GM12878 (cell line): Measurements from ENCODE around the gene PRMT1. TPM values are rescaled to one million over a fixed set of nuclear protein-coding genes. Genes with fewer than 3 reads are reported as not detected.

Source experiments
- ATAC-seq: fragments of 200-7000 bp; cut with Tn5 transposase; 3 replicates; pipeline ENCODE4 v1.9.1; 2020; ENCODE audit warnings: mild to moderate bottlenecking, moderate library complexity
- BruUV-seq: library from RNA; stranded (reverse); fragments of 400-500 nt; replicated peaks from 2 replicates; lab custom pipeline; 2021; lab: Mats Ljungman, UMichigan
- CTCF ChIA-PET: fragments of 300-600 bp; sonication (Branson Sonifier 250); formaldehyde crosslinking; extraction: SDS; loops from one replicate; lab custom pipeline; 2021; ENCODE audit warnings: inconsistent platforms; lab: Yijun Ruan, JAX
- POLR2A ChIA-PET: fragments of 350-600 bp; formaldehyde crosslinking; extraction: SDS; loops from one replicate; lab custom pipeline; 2021; ENCODE audit warnings: inconsistent platforms; lab: Charles Lee
- RAD21 ChIA-PET: fragments of 300-600 bp; sonication (Branson Sonifier 250); formaldehyde crosslinking; loops from one replicate; lab custom pipeline; 2023; ENCODE audit warnings: antibody characterized with exemption; ENCODE audit not compliant: unreplicated experiment; lab: Charles Lee
- SMC1A ChIA-PET: fragments of 300-600 bp; sonication (Branson Sonifier 250); formaldehyde crosslinking; loops from one replicate; lab custom pipeline; 2023; ENCODE audit not compliant: unreplicated experiment, uncharacterized antibody; lab: Charles Lee
- DNase-seq: peaks from one replicate; pipeline ENCODE4 v3.0.0-alpha.2; 2011; ENCODE audit warnings: low read depth, low spot score
- FAIRE-seq: peaks from 3 replicates; lab custom pipeline; 2011; peaks lifted over from hg19 to GRCh38; lab: Jason Lieb, UNC
- H2AFZ ChIP-seq: 2 replicates; pipeline ENCODE4 v1.6.0; 2011; ENCODE audit warnings: low read depth, low read length, control low read depth; ENCODE audit not compliant: control insufficient read depth
- H3K27ac ChIP-seq: 2 replicates; pipeline ENCODE4 v1.5.1; 2011; ENCODE audit warnings: control low read depth; ENCODE audit not compliant: control insufficient read depth, insufficient read depth
- H3K27me3 ChIP-seq, 2 experiments: replicated peaks in 1 of 2; 2 replicates each; pipeline versions ENCODE4 v1.6.0 to v1.6.1; 2011; ENCODE audit warnings: low read length in 1 of 2; ENCODE audit not compliant: control insufficient read depth in 2 of 2, insufficient read depth in 2 of 2
- H3K36me3 ChIP-seq, 2 experiments: 2 replicates each; pipeline ENCODE4 v1.5.1; 2011; ENCODE audit warnings: low read length in 1 of 2; ENCODE audit not compliant: control insufficient read depth in 2 of 2, insufficient read depth in 2 of 2
- H3K4me1 ChIP-seq: 2 replicates; pipeline ENCODE4 v1.6.1; 2011; ENCODE audit warnings: mild to moderate bottlenecking, low read length, moderate library complexity, mixed read lengths; ENCODE audit not compliant: control insufficient read depth, insufficient read depth
- H3K4me2 ChIP-seq: 2 replicates; pipeline ENCODE4 v1.6.0; 2011; ENCODE audit warnings: control low read depth; ENCODE audit not compliant: control insufficient read depth, insufficient read depth
- H3K4me3 ChIP-seq: fragments of 200-600 bp; sonication (generic); 2 replicates; pipeline ENCODE4 v1.5.1; 2016
- H3K79me2 ChIP-seq: 2 replicates; pipeline ENCODE4 v1.6.0; 2011; ENCODE audit warnings: low read length; ENCODE audit not compliant: control insufficient read depth, insufficient read depth
- H3K9ac ChIP-seq: 2 replicates; pipeline ENCODE4 v1.8.0; 2011; ENCODE audit warnings: low read length, control low read depth, mixed read lengths; ENCODE audit not compliant: control insufficient read depth, insufficient read depth
- H3K9me3 ChIP-seq: replicated peaks from 3 replicates; pipeline ENCODE4 v1.5.1; 2011; ENCODE audit warnings: mild to moderate bottlenecking, low read length; ENCODE audit not compliant: control insufficient read depth, insufficient read depth
- H4K20me1 ChIP-seq: 2 replicates; pipeline ENCODE4 v1.6.0; 2011; ENCODE audit not compliant: control insufficient read depth, insufficient read depth
- NBN ChIP-seq: fragments of 450-650 bp; IDR thresholded peaks from 2 replicates; pipeline ENCODE4 v1.6.1; 2016
- POLR2AphosphoS5 ChIP-seq: IDR thresholded peaks from 2 replicates; pipeline ENCODE4 v1.6.1; 2011; ENCODE audit warnings: mild to moderate bottlenecking, low read length, inconsistent platforms
- whole genome bisulfite sequencing: methylation state at CpG from one replicate; pipeline ENCODE4 v1.1.6; 2016; ENCODE audit warnings: low lambda C conversion rate; ENCODE audit not compliant: insufficient replicate concordance, insufficient coverage; ENCODE audit errors: missing lambda C conversion rate; 5-methylcytosine and 5-hydroxymethylcytosine counted together
- in situ Hi-C: fragments of 300-500 bp; cut with MboI; formaldehyde crosslinking; loops from 9 replicates; pipeline ENCODE4 v1.14.3; 2018; ENCODE audit warnings: mixed read lengths
- intact Hi-C: fragments of 100-400 bp; cut with micrococcal nuclease; formaldehyde crosslinking; loops from one replicate; pipeline ENCODE4 v1.14.2; 2022; ENCODE audit not compliant: unreplicated experiment
- polyA plus RNA-seq, 11 experiments: library from polyadenylated mRNA; depleted of rRNA in 4 of 11; unstranded in 6 of 11; stranded (reverse) in 5 of 11; fragments of >200 nt; fragmentation: Nextera tagmentation in 4 of 11; fragmentation: Illumina TruSeq in 1 of 11; extraction: Ambion mirVana in 4 of 11; extraction: Trizol in 1 of 11; gene quantifications; 1 replicate in 1 of 11; 2 replicates in 10 of 11; pipeline versions ENCODE4 v1.2.1 to v1.2.3, GENCODE V29; 2011 to 2016; ENCODE audit warnings: inconsistent platforms in 2 of 11, missing spikeins in 2 of 11, low read depth in 1 of 11
- total RNA-seq, 4 experiments: library from RNA; depleted of rRNA in 3 of 4; stranded (reverse); fragments of >200 nt in 3 of 4; fragmentation: Illumina TruSeq in 1 of 4; extraction: Trizol in 1 of 4; gene quantifications; 2 replicates each; pipeline versions ENCODE4 v1.2.1 to v1.2.3, GENCODE V29; 2013 to 2021

Gene PRMT1
- total and polyA plus RNA-seq, 10 of the 15 experiments (the other 5 are each of a cell fraction or from before 2014, with no cell fraction given): 19.9 to 667 (median 444) TPM

GRCh38 chr19:49679771-49680413 lies 2.8 kb downstream of the PRMT1 start:
- ATAC-seq (no peak), FAIRE-seq (no peak)
- ChIA-PET POLR2A (interaction anchor here (0.6 to 11.2 kb wide), 8 partner anchors 14 to 100 kb away, joined by 3 to 200 read pairs (median 6); partner anchors contain the start of genes AP2A1, BCL2L12, IRF3 and NOSIP), CTCF (interaction anchor here (0.7 to 10.5 kb wide), 12 partner anchors 14 to 206 kb away, joined by 3 to 130 read pairs (median 10); partner anchors contain the start of genes BCL2L12, FLT3LG, IRF3 and NOSIP), SMC1A (interaction anchor here (1.0 to 1.8 kb wide), 6 partner anchors 37 to 300 kb away, joined by 3 to 6 read pairs (median 3); partner anchors contain the start of genes NOSIP and RRAS), RAD21 (interaction anchor here (0.6 to 8.6 kb wide), 4 partner anchors 16 to 300 kb away, joined by 3 to 131 read pairs (median 8); partner anchors contain the start of genes NOSIP, RRAS and SCAF1)
- peaks cover 16% of the 10 kb centered on the region for H4K20me1 ChIP-seq
- peak overlapping the region; percentile 42 for H3K27ac ChIP-seq
- H3K9me3 ChIP-seq: no peaks in the 10 kb centered on the region
- no peaks in the 10 kb centered on the region for H3K27me3 ChIP-seq
- H3K4me3 ChIP-seq: peak overlapping the region; percentile 100
- H3K79me2 ChIP-seq: peaks cover 48% of the 10 kb centered on the region
- intact Hi-C loops: loop anchor here (5.0 kb wide), 1 partner anchor 187 kb away; the partner anchor contains the start of gene PNKP
- 0 out of 2 replicates have a peak, but pooled peaks have one; percentile 2 for TF ChIP-seq POLR2AphosphoS5
- TF ChIP-seq NBN: no peak
- TF ChIP-seq, all 136 proteins: peak for 1
- WGBS: 27% methylated on average over 10 of the region's 10 CpGs
- no TSS peak for BruUV-seq
- Histone ChIP-seq H3K4me2 (peak overlapping the region; percentile 97), H3K36me3 (peaks cover 19 to 20% of the 10 kb centered on the region in 2 experiments), H3K9ac (peak overlapping the region; percentile 50; the same call in 1 of the 2 replicates), H3K4me1 (peaks cover 15% of the 10 kb centered on the region), H2AFZ (no peak overlapping the region)
- in situ Hi-C loops: no loop called here
- DNase-seq: no peak
